Suprapubic skin (tissue), 2 donors: ENCODE measurements around the gene ANAPC5.
"Not testable (repeated sequence)": the region's sequence is repeated elsewhere in the genome, so short reads cannot be mapped to it uniquely, and the experiment has no call there.

Experiments
- EP300 ChIP-seq: sonication (generic); formaldehyde crosslinking; IDR thresholded peaks from one replicate; pipeline ENCODE4 v1.6.1; 2017; ENCODE audit warnings: antibody characterized with exemption
- POLR2A ChIP-seq, 2 donors: fragments of 450-650 bp; IDR thresholded peaks; one replicate each; pipeline ENCODE4 v1.6.1; 2017; ENCODE audit warnings: antibody characterized with exemption in 2 of 2, mild to moderate bottlenecking in 2 of 2, moderate library complexity in 2 of 2

- not testable (repeated sequence) for TF ChIP-seq POLR2A (IDR thresholded peaks at IDR 0.05); EP300
These were observed 22.1 kb upstream of the ANAPC5 start for GRCh38 chr12:121374336-121374735.
